ENCODE data around the gene DCUN1D1.
A peak's percentile ranks its signal among the peaks of the same experiment; 100 is the strongest.

DCUN1D1 gene

GRCh38 chr3:182906036-182906435, 74.3 kb downstream of the DCUN1D1 start:
- no peak overlapping the region for H3K4me2 ChIP-seq (ENCODE audit: low read depth, low read length, poor library complexity, severe bottlenecking)

GRCh38 chr3:182905623-182906022, 74.7 kb downstream of the DCUN1D1 start:
- H3K9me2 ChIP-seq (replicated peaks; ENCODE audit: insufficient read depth, low read length): no peaks in the 10 kb centered on the region
- H3K36me3 ChIP-seq (ENCODE audit: low read length): peaks cover 4% of the 10 kb centered on the region; the same call in 1 of the 2 replicates
- TF ChIP-seq EZH2phosphoT487 (conservative IDR thresholded peaks at IDR 0.05; ENCODE audit: low read length): no peak
- no peak for TF ChIP-seq CTCF (IDR thresholded peaks at IDR 0.05; ENCODE audit: insufficient read depth, low read length, poor library complexity, severe bottlenecking)
- no peak overlapping the region for H3K4me2 ChIP-seq (ENCODE audit: low read depth, low read length, poor library complexity, severe bottlenecking)
- peak overlapping the region; percentile 17; the same call in 1 of the 2 replicates for H3K27ac ChIP-seq (ENCODE audit: low read depth, low read length)
- no peak overlapping the region for H3K9ac ChIP-seq (ENCODE audit: low read length)
- peaks cover 19% of the 10 kb centered on the region; the same call in 1 of the 2 replicates for H3F3A ChIP-seq (ENCODE audit: insufficient read depth)
- no peaks in the 10 kb centered on the region for H3K9me3 ChIP-seq (ENCODE audit: insufficient read depth, low read length)
- no peak overlapping the region for H2AFZ ChIP-seq (ENCODE audit: low read depth, low read length, severe bottlenecking)
- H3K4me3 ChIP-seq (ENCODE audit: insufficient read depth, low read length, poor library complexity, severe bottlenecking): no peak overlapping the region
- no peaks in the 10 kb centered on the region for H3K27me3 ChIP-seq (ENCODE audit: low read length)
- H4K20me1 ChIP-seq (ENCODE audit: low read depth, low read length): no peaks in the 10 kb centered on the region
- H3K79me2 ChIP-seq (ENCODE audit: insufficient read depth, low read length): no peaks in the 10 kb centered on the region

More at GRCh38 chr3:182906036-182906435, 74.3 kb downstream of the DCUN1D1 start:
- Histone ChIP-seq H3K9me2 (replicated peaks; ENCODE audit: insufficient read depth, low read length) (no peaks in the 10 kb centered on the region), H3K27ac (ENCODE audit: low read depth, low read length) (peak overlapping the region; percentile 17; the same call in 1 of the 2 replicates), H2AFZ (ENCODE audit: low read depth, low read length, severe bottlenecking) (no peak overlapping the region), H3K9ac (ENCODE audit: low read length) (no peak overlapping the region), H4K20me1 (ENCODE audit: low read depth, low read length) (no peaks in the 10 kb centered on the region), H3K27me3 (ENCODE audit: low read length) (no peaks in the 10 kb centered on the region), H3K9me3 (ENCODE audit: insufficient read depth, low read length) (no peaks in the 10 kb centered on the region), H3K36me3 (ENCODE audit: low read length) (peaks cover 4% of the 10 kb centered on the region; the same call in 1 of the 2 replicates), H3F3A (ENCODE audit: insufficient read depth) (peaks cover 19% of the 10 kb centered on the region; the same call in 1 of the 2 replicates), H3K79me2 (ENCODE audit: insufficient read depth, low read length) (no peaks in the 10 kb centered on the region), H3K4me3 (ENCODE audit: insufficient read depth, low read length, poor library complexity, severe bottlenecking) (no peak overlapping the region)
- TF ChIP-seq EZH2phosphoT487 (conservative IDR thresholded peaks at IDR 0.05; ENCODE audit: low read length) (no peak), CTCF (IDR thresholded peaks at IDR 0.05; ENCODE audit: insufficient read depth, low read length, poor library complexity, severe bottlenecking) (no peak)

- H3K27me3 ChIP-seq (ENCODE audit: low read length): no peaks in the 10 kb centered on the region
- no peaks in the 10 kb centered on the region for H3K79me2 ChIP-seq (ENCODE audit: insufficient read depth, low read length)
- no peak overlapping the region for H3K4me2 ChIP-seq (ENCODE audit: low read depth, low read length, poor library complexity, severe bottlenecking)
- no peaks in the 10 kb centered on the region for H3K9me2 ChIP-seq (replicated peaks; ENCODE audit: insufficient read depth, low read length)
- peaks cover 7% of the 10 kb centered on the region; the same call in 1 of the 2 replicates for H3K36me3 ChIP-seq (ENCODE audit: low read length)
- H2AFZ ChIP-seq (ENCODE audit: low read depth, low read length, severe bottlenecking): no peak overlapping the region
- no peak overlapping the region for H3K4me3 ChIP-seq (ENCODE audit: insufficient read depth, low read length, poor library complexity, severe bottlenecking)
- H3K9ac ChIP-seq (ENCODE audit: low read length): no peak overlapping the region
- no peaks in the 10 kb centered on the region for H3K9me3 ChIP-seq (ENCODE audit: insufficient read depth, low read length)
- no peaks in the 10 kb centered on the region for H4K20me1 ChIP-seq (ENCODE audit: low read depth, low read length)
- peaks cover 19% of the 10 kb centered on the region; the same call in 1 of the 2 replicates for H3F3A ChIP-seq (ENCODE audit: insufficient read depth)
- H3K27ac ChIP-seq (ENCODE audit: low read depth, low read length): no peak overlapping the region
- no peak for TF ChIP-seq EZH2phosphoT487 (conservative IDR thresholded peaks at IDR 0.05; ENCODE audit: low read length)
- no peak for TF ChIP-seq CTCF (IDR thresholded peaks at IDR 0.05; ENCODE audit: insufficient read depth, low read length, poor library complexity, severe bottlenecking)
Observed at GRCh38 chr3:182904164-182904563, 76.2 kb downstream of the DCUN1D1 start.

All from SU-DHL-6 (cell line).